Measurements from ENCODE around the gene DDX4.

Gene DDX4

DNA sequence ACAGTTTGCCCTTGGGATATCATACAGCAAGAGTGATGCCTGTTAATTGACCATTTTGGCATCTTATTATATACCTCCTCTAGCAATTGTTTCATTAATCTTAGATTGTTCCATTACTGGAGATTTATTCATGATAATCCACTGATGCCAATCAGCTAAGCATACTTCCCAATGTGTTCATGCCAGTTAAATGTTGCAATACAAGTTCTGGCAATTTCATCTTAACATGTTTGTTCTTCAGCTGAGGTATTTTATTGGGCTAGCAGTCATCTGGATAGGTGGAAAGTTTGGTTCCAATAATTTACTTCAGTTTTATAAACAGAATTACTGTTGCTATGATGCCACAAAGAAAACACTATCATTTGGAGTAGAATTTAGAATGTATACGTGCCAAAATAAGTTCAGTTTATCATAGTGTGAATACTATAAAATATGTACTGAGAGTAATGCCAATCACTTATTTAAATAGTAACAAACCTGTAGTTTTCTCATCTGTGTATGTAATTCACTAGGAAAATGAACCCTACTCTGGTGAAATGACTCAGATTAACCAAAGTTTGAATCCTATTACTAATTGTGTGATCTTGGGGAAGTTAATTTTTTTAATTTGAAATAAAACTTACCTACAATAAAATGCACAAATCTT, 85.4 kb downstream of the DDX4 start:
- no peak for DNase-seq (ENCODE audit: low read depth)

GRCh38 chr5:55829956-55830355, 92.1 kb downstream of the DDX4 start:
- no peak for DNase-seq (ENCODE audit: low read depth)

GRCh38 chr5:55832446-55832845, 94.6 kb downstream of the DDX4 start:
- no peak for DNase-seq (ENCODE audit: low read depth)

DNA sequence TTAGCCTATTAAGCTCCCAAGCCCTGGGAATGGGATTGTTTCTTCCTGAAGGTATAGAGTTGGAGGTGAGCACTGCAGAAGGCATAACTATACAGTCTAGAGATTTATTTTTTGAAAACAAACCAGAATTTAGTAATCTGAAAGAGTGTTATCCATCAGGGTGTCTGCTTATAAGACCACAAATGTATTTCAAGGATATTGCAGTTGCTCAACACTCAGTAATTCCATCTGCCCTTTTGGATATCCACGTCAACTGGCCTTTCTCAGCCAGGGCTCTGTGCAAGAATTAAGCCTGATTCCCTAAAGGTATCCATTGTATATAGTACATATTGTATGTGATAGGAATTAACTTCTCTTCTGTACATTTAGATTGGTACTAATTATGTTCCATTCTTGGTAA, 98.3 kb downstream of the DDX4 start:
- DNase-seq (ENCODE audit: low read depth), result no peak

DNA sequence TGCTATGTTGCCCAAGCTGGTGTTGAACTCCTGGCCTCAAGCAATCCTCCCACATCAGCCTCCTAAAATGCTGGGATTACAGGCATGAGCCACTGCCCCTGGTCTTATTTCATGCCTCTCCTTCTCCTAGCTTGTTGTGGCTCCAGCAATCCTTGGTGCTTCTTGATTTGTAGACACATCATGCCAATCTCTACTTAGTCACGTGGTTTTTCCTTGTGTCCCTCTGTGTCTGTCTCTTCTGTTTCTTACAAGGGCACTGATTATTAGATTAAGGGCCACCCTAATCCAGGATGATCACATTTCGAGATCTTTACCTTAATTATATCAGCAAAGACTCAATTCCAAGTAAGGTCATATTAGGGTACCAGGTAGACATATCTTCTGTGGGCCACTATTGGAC, 104.1 kb downstream of the DDX4 start:
- no peak for DNase-seq (ENCODE audit: low read depth)

- DNase-seq (ENCODE audit: low read depth), result no peak
These were observed 110.0 kb downstream of the DDX4 start for GRCh38 chr5:55847837-55848236.

- no peak for DNase-seq (ENCODE audit: low read depth)
These were observed 110.9 kb downstream of the DDX4 start for GRCh38 chr5:55848783-55849182.

DNA sequence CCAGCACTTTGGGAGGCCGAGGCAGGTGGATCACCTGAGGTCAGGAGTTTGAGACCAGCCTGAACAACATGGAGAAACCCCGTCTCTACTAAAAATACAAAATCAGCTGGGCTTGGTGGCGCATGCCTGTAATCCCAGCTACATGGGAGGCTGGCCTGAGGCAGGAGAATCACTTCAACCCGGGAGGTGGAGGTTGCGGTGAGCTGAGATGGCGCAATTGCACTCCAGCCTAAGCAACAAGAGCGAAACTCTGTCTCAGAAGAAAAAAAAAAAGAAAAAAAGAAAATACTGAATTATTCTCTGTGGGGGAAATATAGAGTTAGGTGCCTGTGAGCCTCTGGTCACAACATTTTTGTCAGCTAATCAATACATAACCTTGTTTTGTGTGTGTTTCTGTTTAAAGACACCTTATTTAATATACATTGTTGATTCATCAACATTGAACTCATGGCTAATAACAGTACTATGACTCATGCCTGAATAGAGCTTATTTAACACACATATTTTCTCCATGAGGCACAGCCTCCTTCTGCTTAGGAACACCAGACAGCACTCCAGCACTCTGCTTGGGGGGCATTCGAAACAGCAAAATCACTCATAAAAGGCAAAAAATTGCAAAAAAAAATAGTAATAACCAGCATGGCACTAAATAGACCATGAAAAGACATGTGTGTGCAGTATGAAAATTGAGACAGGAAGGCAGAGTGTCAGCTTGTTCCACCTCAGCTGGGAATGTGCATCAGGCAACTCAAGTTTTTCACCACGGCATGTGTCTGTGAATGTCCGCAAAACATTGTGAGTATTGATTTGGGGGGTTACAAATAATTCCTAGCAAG, 113.2 kb downstream of the DDX4 start, which contains the start of gene IL31RA:
TSS of gene IL31RA (plus strand) at position 519 of the 836 bp plus-strand sequence. CDS start at position 733, 214 bp downstream.
- peak; percentile 68 for DNase-seq (ENCODE audit: low read depth)

DNA sequence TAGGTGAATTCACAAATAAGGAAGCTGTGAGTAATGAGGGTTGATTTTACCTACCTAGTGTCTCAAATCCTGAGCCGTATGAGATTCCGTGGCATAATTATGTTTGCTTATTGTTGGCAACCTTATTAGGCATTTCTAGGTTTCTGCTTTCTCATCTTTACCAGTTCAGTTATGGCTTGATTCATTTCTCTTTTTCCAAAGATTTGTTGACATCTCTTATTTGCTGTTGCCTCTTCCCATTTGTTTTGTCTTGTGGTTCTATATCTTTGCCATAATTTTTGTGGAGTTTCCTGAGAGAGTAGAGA, 113.8 kb downstream of the DDX4 start:
- no peak for DNase-seq (ENCODE audit: low read depth)

DNA sequence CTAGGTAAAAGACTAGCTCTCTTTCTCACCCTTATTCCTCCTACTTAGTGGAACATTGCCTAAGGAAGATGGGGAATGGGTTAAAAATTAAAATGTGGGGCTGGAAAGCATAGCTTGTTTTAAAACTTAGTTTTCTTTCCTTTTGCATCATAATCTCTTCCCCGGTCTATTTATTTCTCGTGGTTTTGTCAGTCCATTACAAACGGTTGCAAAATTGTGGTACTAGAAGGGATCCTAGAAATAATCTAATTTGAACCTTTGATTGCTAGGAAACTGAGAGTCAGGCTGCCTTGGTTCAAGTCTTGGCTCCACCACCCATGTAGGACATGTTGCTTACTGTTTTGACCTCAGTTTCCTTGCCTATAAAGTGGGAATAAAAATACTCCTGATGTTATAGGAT, 114.6 kb downstream of the DDX4 start:
- no peak for DNase-seq (ENCODE audit: low read depth)

GRCh38 chr5:55853041-55853670, 115.3 kb downstream of the DDX4 start:
- DNase-seq (ENCODE audit: low read depth), result no peak

- DNase-seq (ENCODE audit: low read depth), result no peak
These were observed 116.0 kb downstream of the DDX4 start for GRCh38 chr5:55853818-55854217.

GRCh38 chr5:55855509-55855908, 117.6 kb downstream of the DDX4 start:
- DNase-seq (ENCODE audit: low read depth), result no peak

DNA sequence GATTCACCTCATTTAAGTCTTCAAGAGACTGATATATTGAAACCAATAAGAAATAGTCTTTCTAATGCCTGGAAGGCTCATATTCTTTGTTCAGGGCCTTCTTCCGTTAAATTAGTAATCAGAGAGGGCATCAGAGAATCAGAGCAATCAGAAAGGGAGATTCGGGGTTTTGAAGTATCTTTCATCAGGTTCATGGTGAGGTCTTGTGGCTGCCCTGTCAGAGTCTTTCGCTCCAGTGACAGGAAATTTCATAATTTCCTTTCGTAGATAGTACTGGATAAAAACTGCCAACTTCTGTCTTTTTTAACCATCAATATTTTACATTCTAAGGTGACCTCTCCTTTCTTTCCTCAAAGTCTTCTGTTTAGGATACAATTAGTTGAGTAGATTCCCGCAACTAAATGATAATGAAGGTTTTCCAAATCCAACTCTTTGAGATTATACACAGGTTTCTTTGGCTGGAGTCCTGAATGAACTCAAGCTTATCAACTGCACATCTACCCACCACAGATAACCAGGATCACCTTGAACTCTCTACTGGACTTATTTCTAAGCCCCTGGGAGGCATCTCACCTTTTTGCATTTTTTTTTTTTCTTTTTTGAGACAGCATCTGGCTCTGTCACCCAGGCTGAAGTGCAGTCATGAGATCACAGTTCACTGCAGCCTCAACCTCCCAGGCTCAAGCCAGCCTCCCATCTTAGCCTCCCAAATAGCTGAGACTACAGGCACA, 118.8 kb downstream of the DDX4 start:
- no peak for DNase-seq (ENCODE audit: low read depth)

- DNase-seq (ENCODE audit: low read depth), result no peak
These were observed 119.4 kb downstream of the DDX4 start for GRCh38 chr5:55857247-55857640.

- DNase-seq (ENCODE audit: low read depth), result no peak
These were observed 120.2 kb downstream of the DDX4 start for GRCh38 chr5:55858104-55858503.

DNA sequence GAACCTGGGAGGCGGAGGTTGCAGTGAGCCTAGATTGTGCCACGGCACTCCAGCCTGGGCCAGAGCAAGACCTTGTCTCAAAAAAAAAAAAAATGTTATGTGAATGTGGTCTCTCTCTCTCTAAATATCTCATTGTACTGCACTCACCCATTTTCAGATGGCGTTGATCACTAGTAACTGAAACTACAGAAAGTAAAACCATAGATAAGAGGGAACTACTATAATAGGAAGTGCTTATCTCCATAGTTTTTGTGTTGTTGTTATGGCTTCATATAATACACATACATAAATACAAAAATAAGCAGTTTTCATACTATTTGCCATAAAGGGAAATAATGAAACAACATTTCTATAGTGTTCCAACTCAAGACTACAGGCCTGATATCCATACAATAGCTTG, 122.4 kb downstream of the DDX4 start:
- DNase-seq (ENCODE audit: low read depth), result no peak

DNA sequence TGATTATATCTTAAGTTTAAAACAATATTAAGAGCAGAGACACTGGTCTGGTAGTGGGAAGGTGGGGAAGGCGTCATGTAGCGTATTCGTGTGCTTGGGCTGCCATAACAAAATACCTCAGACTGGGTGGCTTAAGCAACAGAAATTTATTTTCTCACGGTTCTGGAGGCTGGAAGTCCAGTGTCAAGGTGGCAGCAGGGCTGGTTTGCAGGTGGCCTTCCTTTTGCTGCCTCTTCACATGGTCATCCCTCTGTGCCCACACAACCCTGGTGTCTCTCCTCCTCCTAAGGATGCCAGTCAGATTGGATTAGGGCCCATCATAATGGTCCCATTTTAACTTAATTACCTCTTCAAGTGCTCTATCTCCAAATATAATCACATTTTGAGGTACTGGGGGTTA, 122.8 kb downstream of the DDX4 start:
- no peak for DNase-seq (ENCODE audit: low read depth)

DNA sequence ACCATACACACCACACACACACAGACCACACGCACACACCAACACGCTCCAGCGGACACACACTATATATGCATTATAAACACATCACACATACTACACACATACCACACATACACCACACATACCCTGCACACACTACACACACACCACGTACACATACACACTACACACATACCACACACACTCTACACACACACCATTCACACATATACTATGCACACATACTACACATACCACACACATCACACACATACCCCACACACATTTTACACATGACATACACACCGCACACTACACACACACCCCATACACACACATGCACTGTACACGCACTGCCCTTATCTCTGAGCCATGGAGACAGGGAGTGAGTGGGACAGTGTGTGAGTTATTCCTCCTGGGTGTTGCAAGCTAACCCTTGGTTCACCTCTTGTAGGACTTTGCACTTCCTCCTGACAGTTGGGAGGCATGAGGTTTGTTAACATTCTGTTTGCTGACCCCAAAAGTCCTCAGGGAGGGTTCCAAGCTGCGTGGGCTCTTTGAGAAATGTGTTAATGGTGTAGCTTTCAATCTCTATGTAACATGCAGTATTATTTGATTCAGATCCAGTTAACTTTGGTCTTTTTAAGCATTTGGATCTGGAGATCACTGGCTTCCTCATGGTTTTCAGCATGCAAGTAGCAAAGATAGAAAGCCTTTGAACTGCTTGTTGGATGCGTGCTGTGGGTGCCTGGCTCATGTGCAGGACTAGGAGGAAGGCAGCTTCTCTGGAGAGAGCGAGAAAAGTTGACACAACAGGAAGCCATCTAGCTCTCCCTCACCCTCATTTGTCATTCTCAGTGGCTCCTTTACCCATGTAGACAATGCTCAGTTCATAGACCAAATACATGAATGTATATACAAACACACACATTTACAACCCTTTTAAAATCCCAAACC, 127.0 kb downstream of the DDX4 start:
- no peak for DNase-seq (ENCODE audit: low read depth)

DNA sequence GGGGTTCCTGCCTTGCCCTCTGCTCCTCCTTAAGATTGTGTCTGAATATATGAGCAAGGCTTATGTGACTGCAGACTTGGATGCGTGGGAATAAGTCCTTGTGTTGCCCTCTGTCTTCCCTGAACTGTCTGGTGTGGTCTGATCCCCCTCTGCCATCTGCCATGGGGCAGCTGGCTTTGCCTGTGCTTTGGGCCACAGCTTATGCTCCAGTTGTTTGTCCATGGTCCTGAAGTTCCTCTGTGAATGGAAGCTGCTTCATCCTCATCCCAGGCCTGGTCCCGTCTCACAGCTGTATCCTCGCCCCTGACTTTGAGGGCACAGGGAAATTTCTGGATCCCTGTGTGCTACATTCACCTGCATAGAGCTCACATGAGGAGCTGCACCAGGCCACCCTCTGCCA, 128.0 kb downstream of the DDX4 start:
- no peak for DNase-seq (ENCODE audit: low read depth)

DNA sequence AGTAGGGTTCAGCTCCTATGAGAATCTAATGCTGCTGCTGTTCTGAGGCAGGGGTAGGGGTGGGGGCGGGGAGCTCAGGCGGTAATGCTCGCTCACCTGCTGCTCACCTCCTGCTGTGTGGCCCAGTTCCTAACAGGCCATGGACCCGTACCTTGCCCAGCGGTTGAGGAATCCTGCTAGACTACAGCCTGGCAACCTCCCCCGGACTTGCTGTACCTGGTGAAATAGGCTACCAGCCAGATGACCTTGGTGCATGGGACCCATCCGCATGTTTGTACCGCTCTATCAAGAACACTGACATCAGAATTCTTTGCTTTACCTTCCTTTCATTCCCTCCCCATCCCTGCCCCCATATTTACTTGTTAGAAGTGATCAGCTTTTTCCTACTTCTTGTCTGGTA, 128.6 kb downstream of the DDX4 start:
- DNase-seq (ENCODE audit: low read depth), result no peak

All from HS-5 (cell line).